Vagina (tissue), 2 donors: ENCODE data around the gene CNR1.

Experiments used
- CTCF ChIP-seq, 3 experiments: fragments of 450-650 bp in 2 of 3; fragments of 200-600 bp in 1 of 3; sonication (generic) in 1 of 3; IDR thresholded peaks; one replicate each; pipeline ENCODE4 v1.5.1; 2017 to 2019; ENCODE audit warnings: antibody characterized with exemption in 3 of 3, mild to moderate bottlenecking in 2 of 3, moderate library complexity in 2 of 3
- POLR2A ChIP-seq, 2 donors: fragments of 450-650 bp; IDR thresholded peaks; one replicate each; pipeline ENCODE4 v1.6.1; 2017; ENCODE audit warnings: antibody characterized with exemption in 2 of 2, mild to moderate bottlenecking in 2 of 2, moderate library complexity in 2 of 2
- POLR2AphosphoS5 ChIP-seq, 2 donors: sonication (generic); formaldehyde crosslinking; IDR thresholded peaks; one replicate each; pipeline ENCODE4 v1.9.0; 2017; ENCODE audit warnings: antibody characterized with exemption in 2 of 2, mild to moderate bottlenecking in 2 of 2, low read depth in 1 of 2; ENCODE audit not compliant: insufficient read depth in 1 of 2

GRCh38 chr6:88107241-88107640 lies 58.9 kb downstream of the CNR1 start:
- TF ChIP-seq POLR2A (IDR thresholded peaks at IDR 0.05): no peak
- no peak for TF ChIP-seq CTCF (IDR thresholded peaks at IDR 0.05)
- TF ChIP-seq POLR2AphosphoS5 (IDR thresholded peaks at IDR 0.05; ENCODE audit: insufficient read depth in 1 of 2, low read depth in 1 of 2): no peak
